Endothelial cell of umbilical vein (primary cell): ENCODE measurements around the gene NR4A1. TPM values are rescaled to one million over a fixed set of nuclear protein-coding genes. Genes with fewer than 3 reads are reported as not detected.

Experiments
- BruUV-seq: library from RNA; stranded (reverse); fragments of 400-500 nt; replicated peaks from 2 replicates; lab custom pipeline; 2021; lab: Mats Ljungman, UMichigan
- CTCF ChIA-PET: fragments of 300-600, 350-600 bp; sonication (Branson Sonifier 250); formaldehyde crosslinking; loops from one replicate; lab custom pipeline; 2021; ENCODE audit warnings: antibody characterized with exemption, inconsistent platforms; lab: Charles Lee
- POLR2A ChIA-PET: fragments of 300-600, 350-600 bp; sonication (Branson Sonifier 250); formaldehyde crosslinking; loops from one replicate; lab custom pipeline; 2021; ENCODE audit warnings: antibody characterized with exemption, inconsistent platforms; lab: Charles Lee
- DNase-seq: peaks from one replicate; pipeline ENCODE4 v3.0.0-alpha.2; 2011; ENCODE audit warnings: low read depth, low spot score
- FAIRE-seq: peaks from 2 replicates; lab custom pipeline; 2011; peaks lifted over from hg19 to GRCh38; lab: Jason Lieb, UNC
- H2AFZ ChIP-seq: 2 replicates; pipeline ENCODE4 v1.6.0; 2012; ENCODE audit warnings: low read depth, low read length, control low read depth, inconsistent platforms
- H3K27ac ChIP-seq: 2 replicates; pipeline ENCODE4 v1.5.1; 2011; ENCODE audit warnings: low read depth, mild to moderate bottlenecking, control low read depth, low read length, moderate library complexity; ENCODE audit not compliant: insufficient read depth
- H3K27me3 ChIP-seq, 2 experiments: 2 replicates each; pipeline versions ENCODE4 v1.6.0 to v1.6.1; 2011; ENCODE audit warnings: low read length in 2 of 2, mixed read lengths in 1 of 2; ENCODE audit not compliant: control insufficient read depth in 2 of 2, insufficient read depth in 2 of 2
- H3K36me3 ChIP-seq, 2 experiments: 2 replicates in 1 of 2; 3 replicates in 1 of 2; pipeline ENCODE4 v1.5.1; 2011; ENCODE audit warnings: low read length in 2 of 2, mild to moderate bottlenecking in 1 of 2, moderate library complexity in 1 of 2; ENCODE audit not compliant: control insufficient read depth in 2 of 2, insufficient read depth in 2 of 2; ENCODE audit errors: extremely low read depth in 1 of 2
- H3K4me1 ChIP-seq: 3 replicates; pipeline ENCODE4 v1.5.1; 2011; ENCODE audit warnings: mild to moderate bottlenecking, low read length; ENCODE audit not compliant: control insufficient read depth, insufficient read depth; ENCODE audit errors: extremely low read depth
- H3K4me2 ChIP-seq: 2 replicates; pipeline ENCODE4 v1.6.1; 2011; ENCODE audit warnings: low read length, control low read depth, mixed read lengths; ENCODE audit not compliant: insufficient read depth
- H3K4me3 ChIP-seq, 3 experiments: fragments of 200-600 bp in 1 of 3; sonication (generic), shearing (Covaris generic) in 1 of 3; replicated peaks in 1 of 3; 2 replicates each; pipeline ENCODE4 v1.5.1; 2011 to 2016; ENCODE audit warnings: control low read depth in 3 of 3, low read length in 3 of 3, mild to moderate bottlenecking in 2 of 3, inconsistent platforms in 1 of 3, low read depth in 1 of 3, moderate library complexity in 1 of 3; ENCODE audit not compliant: insufficient read depth in 1 of 3
- H3K79me2 ChIP-seq: 2 replicates; pipeline ENCODE4 v1.6.0; 2012; ENCODE audit warnings: low read length, inconsistent platforms; ENCODE audit not compliant: control insufficient read depth, insufficient read depth
- H3K9ac ChIP-seq: replicated peaks from 2 replicates; pipeline ENCODE3; 2011; ENCODE audit warnings: low read length, control low read depth; ENCODE audit not compliant: insufficient read depth; ENCODE audit errors: extremely low read depth
- H3K9me1 ChIP-seq: replicated peaks from 3 replicates; pipeline ENCODE4 v1.6.0; 2011; ENCODE audit warnings: mild to moderate bottlenecking, low read length; ENCODE audit not compliant: control insufficient read depth, insufficient read depth; ENCODE audit errors: extremely low read depth
- H3K9me3 ChIP-seq: replicated peaks from 2 replicates; pipeline ENCODE4 v1.5.1; 2012; ENCODE audit warnings: low read length, inconsistent platforms; ENCODE audit not compliant: control insufficient read depth, insufficient read depth
- H4K20me1 ChIP-seq: replicated peaks from 2 replicates; pipeline ENCODE3; 2011; ENCODE audit warnings: mild to moderate bottlenecking, low read length; ENCODE audit not compliant: control insufficient read depth, insufficient read depth; ENCODE audit errors: extremely low read depth
- CTCF ChIP-seq, 2 donors: IDR thresholded peaks; 1 replicate in 1 of 2; 2 replicates in 1 of 2; pipeline ENCODE4 v1.5.1; 2011; ENCODE audit warnings: low read length in 2 of 2, mild to moderate bottlenecking in 2 of 2, moderate library complexity in 2 of 2, control low read depth in 1 of 2, inconsistent platforms in 1 of 2, low read depth in 1 of 2; ENCODE audit not compliant: insufficient read depth in 1 of 2; ENCODE audit errors: extremely low read depth in 1 of 2
- EZH2 ChIP-seq: IDR thresholded peaks from 2 replicates; pipeline ENCODE4 v1.6.1; 2012; ENCODE audit warnings: borderline replicate concordance, low read depth, mild to moderate bottlenecking, moderate library complexity, low read length, inconsistent platforms; ENCODE audit not compliant: severe bottlenecking
- FOS ChIP-seq: IDR thresholded peaks from 2 replicates; pipeline ENCODE4 v1.6.1; 2011; ENCODE audit warnings: mild to moderate bottlenecking, low read length, moderate library complexity, borderline replicate concordance; ENCODE audit not compliant: insufficient read depth
- GATA2 ChIP-seq: IDR thresholded peaks from 2 replicates; pipeline ENCODE4 v1.7.0; 2011; ENCODE audit warnings: low read depth, mild to moderate bottlenecking, moderate library complexity, mixed read lengths, low read length; ENCODE audit not compliant: insufficient read length, insufficient read depth
- JUN ChIP-seq: IDR thresholded peaks from 2 replicates; pipeline ENCODE4 v1.6.1; 2011; ENCODE audit warnings: borderline replicate concordance, low read depth; ENCODE audit not compliant: insufficient read length, insufficient read depth
- MAX ChIP-seq: IDR thresholded peaks from 2 replicates; pipeline ENCODE4 v1.6.1; 2011; ENCODE audit not compliant: insufficient read depth, insufficient read length
- MYC ChIP-seq: IDR thresholded peaks from one replicate; pipeline ENCODE4 v1.6.1; 2011; ENCODE audit warnings: mild to moderate bottlenecking, low read depth, low read length
- POLR2A ChIP-seq: IDR thresholded peaks from 2 replicates; pipeline ENCODE4 v1.6.1; 2012; ENCODE audit warnings: low read depth, mild to moderate bottlenecking, control low read depth, low read length
- POLR2AphosphoS5 ChIP-seq: IDR thresholded peaks from 2 replicates; pipeline ENCODE4 v1.6.1; 2012; ENCODE audit warnings: low read depth, mild to moderate bottlenecking, control low read depth, low read length, moderate library complexity; ENCODE audit not compliant: insufficient read depth
- dilution Hi-C: fragments of 300-500 bp; cut with MboI; formaldehyde crosslinking; loops from one replicate; pipeline ENCODE4 v1.15.0; 2019; ENCODE audit warnings: low sequenced_read_pairs; ENCODE audit not compliant: extremely low pct_ligation_motif_present
- intact Hi-C: fragments of 100-400 bp; cut with micrococcal nuclease; formaldehyde crosslinking; loops from one replicate; pipeline ENCODE4 v1.10.0; 2022
- polyA plus RNA-seq, 4 experiments: library from polyadenylated mRNA; depleted of rRNA in 3 of 4; stranded (reverse) in 3 of 4; unstranded in 1 of 4; fragments of >200 nt; gene quantifications; 2 replicates each; pipeline versions ENCODE4 v1.2.1 to v1.2.3, GENCODE V29; 2011 to 2012; ENCODE audit warnings: missing spikeins in 1 of 4
- total RNA-seq: library from RNA; stranded (reverse); gene quantifications from 2 replicates; pipeline ENCODE4 v1.2.3, GENCODE V29; 2021

Gene NR4A1
- total and polyA plus RNA-seq, 2 donors (not counting 3 experiments of a cell fraction or from before 2014, with no cell fraction given): 6.8 to 18.2 TPM

GRCh38 chr12:52013626-52014310 lies 37.5 kb upstream of the NR4A1 start:
- CTCF ChIA-PET: interaction anchor here (1.2 kb wide), 1 partner anchor 10 kb away, joined by 6 read pairs; no protein-coding TSS in a partner anchor
- H3K27ac ChIP-seq: no peak overlapping the region
- intact Hi-C loops (no loop called here), dilution Hi-C loops (no loop called here)
- H4K20me1 ChIP-seq: no peaks in the 10 kb centered on the region
- H3K9me3 ChIP-seq: no peaks in the 10 kb centered on the region
- H3K36me3 ChIP-seq: peaks cover 38 to 45% of the 10 kb centered on the region in 2 experiments
- TF ChIP-seq MAX (no peak), GATA2 (no peak), POLR2A (no peak), MYC (no peak), FOS (no peak), POLR2AphosphoS5 (no peak), JUN (no peak), CTCF (IDR thresholded peaks at IDR 0.05; ENCODE audit: extremely low read depth in 1 of 2, insufficient read depth in 1 of 2, low read depth in 1 of 2, low read length in 2 of 2) (no peak), EZH2 (no peak)
- no TSS peak for BruUV-seq
- no peaks in the 10 kb centered on the region for H3K9me1 ChIP-seq
- no peak overlapping the region for H3K4me3 ChIP-seq
- H3K4me2 ChIP-seq: no peak overlapping the region
- POLR2A ChIA-PET: no interaction called here
- FAIRE-seq (peak; percentile 55), DNase-seq (no peak)
- peaks cover 24% of the 10 kb centered on the region for H3K4me1 ChIP-seq
- no peak overlapping the region for H3K9ac ChIP-seq
- H3K27me3 ChIP-seq: no peaks in the 10 kb centered on the region
- H3K79me2 ChIP-seq: peaks cover 13% of the 10 kb centered on the region
- H2AFZ ChIP-seq: no peak overlapping the region
